HepG2 (cell line): ENCODE results near the gene CAMTA1. TPM values are rescaled to one million over a fixed set of nuclear protein-coding genes. Genes with fewer than 3 reads are reported as not detected.

Source experiments
- CC2D1A ChIP-seq: sonication (generic); formaldehyde crosslinking; IDR thresholded peaks from 2 replicates; pipeline ENCODE4 v1.8.1; 2023; ENCODE audit warnings: mild to moderate bottlenecking, missing genetic modification reagents
- FOXA1 ChIP-seq, 2 experiments: fragments of 450-650 bp in 1 of 2; sonication (generic) in 1 of 2; formaldehyde crosslinking in 1 of 2; IDR thresholded peaks; 2 replicates each; pipeline versions ENCODE4 v1.4.0 to v1.6.1; 2016 to 2020; ENCODE audit warnings: missing genetic modification reagents in 1 of 2
- GFI1 ChIP-seq: sonication (generic); formaldehyde crosslinking; IDR thresholded peaks from 2 replicates; pipeline ENCODE4 v1.5.0; 2020; ENCODE audit warnings: missing genetic modification reagents, mild to moderate bottlenecking, borderline replicate concordance
- IKZF4 ChIP-seq: sonication (generic); formaldehyde crosslinking; IDR thresholded peaks from 2 replicates; pipeline ENCODE4 v1.5.1; 2020; ENCODE audit warnings: borderline replicate concordance, mild to moderate bottlenecking, low read depth, missing genetic modification reagents; ENCODE audit errors: not compliant biosample characterization
- KDM6A ChIP-seq: IDR thresholded peaks from 2 replicates; pipeline ENCODE4 v1.6.1; 2016; ENCODE audit warnings: low read depth
- NCOR1 ChIP-seq: fragments of 200-600 bp; sonication (generic); IDR thresholded peaks from 2 replicates; pipeline ENCODE4 v1.7.0; 2017; ENCODE audit warnings: antibody characterized with exemption, low read length, borderline replicate concordance
- SP1 ChIP-seq, 2 experiments: fragments of 450-650 bp in 1 of 2; sonication (generic) in 1 of 2; formaldehyde crosslinking in 1 of 2; IDR thresholded peaks; 2 replicates each; pipeline versions ENCODE4 v1.4.0 to v1.6.1; 2016 to 2020; ENCODE audit warnings: missing genetic modification reagents in 1 of 2
- SRY ChIP-seq: sonication (generic); formaldehyde crosslinking; IDR thresholded peaks from 2 replicates; pipeline ENCODE4 v1.8.0; 2022; ENCODE audit warnings: mild to moderate bottlenecking, missing genetic modification reagents
- THYN1 ChIP-seq: sonication (generic); formaldehyde crosslinking; IDR thresholded peaks from 2 replicates; pipeline ENCODE4 v1.8.1; 2023; ENCODE audit warnings: low read depth, mild to moderate bottlenecking, moderate library complexity, missing genetic modification reagents, borderline replicate concordance
- TP53 ChIP-seq: sonication (generic); formaldehyde crosslinking; conservative IDR thresholded peaks from 2 replicates; pipeline ENCODE4 v1.4.0; 2020; ENCODE audit warnings: missing genetic modification reagents
- ZEB1 ChIP-seq: IDR thresholded peaks from 2 replicates; pipeline ENCODE4 v1.6.1; 2012; ENCODE audit warnings: mild to moderate bottlenecking, low read depth, inconsistent platforms; ENCODE audit not compliant: insufficient replicate concordance
- ZNF17 ChIP-seq: sonication (generic); formaldehyde crosslinking; IDR thresholded peaks from 2 replicates; pipeline ENCODE4 v1.5.0; 2020; ENCODE audit warnings: mild to moderate bottlenecking, missing genetic modification reagents
- ZNF260 ChIP-seq: sonication (generic); formaldehyde crosslinking; IDR thresholded peaks from 2 replicates; pipeline ENCODE4 v1.4.0; 2020; ENCODE audit warnings: missing genetic modification reagents, low read depth, mild to moderate bottlenecking, borderline replicate concordance
- ZNF337 ChIP-seq: sonication (generic); formaldehyde crosslinking; IDR thresholded peaks from 2 replicates; pipeline ENCODE4 v1.5.1; 2020; ENCODE audit warnings: missing genetic modification reagents, low read depth, mild to moderate bottlenecking, borderline replicate concordance
- ZNF652 ChIP-seq: IDR thresholded peaks from 2 replicates; pipeline ENCODE4 v1.6.1; 2016; ENCODE audit warnings: low read depth, borderline replicate concordance
- ZNF772 ChIP-seq: sonication (generic); formaldehyde crosslinking; IDR thresholded peaks from 2 replicates; pipeline ENCODE4 v1.5.0; 2020; ENCODE audit warnings: mild to moderate bottlenecking, missing genetic modification reagents
- polyA plus RNA-seq, 8 experiments: library from polyadenylated mRNA; depleted of rRNA in 3 of 8; stranded (reverse) in 7 of 8; unstranded in 1 of 8; fragments of >200 nt; fragmentation: Illumina TruSeq in 4 of 8; extraction: Trizol in 4 of 8; gene quantifications; 2 replicates each; pipeline versions ENCODE4 v1.2.1 to v1.2.3, GENCODE V29; 2011 to 2016; ENCODE audit warnings: low read depth in 4 of 8, missing spikeins in 1 of 8, mixed read lengths in 1 of 8; ENCODE audit not compliant: insufficient read depth in 1 of 8
- total RNA-seq, 5 experiments: library from RNA; depleted of rRNA; stranded (reverse); fragments of >200 nt; fragmentation: Illumina TruSeq; extraction: Trizol; gene quantifications; 2 replicates each; pipeline ENCODE4 v1.2.3, GENCODE V29; 2016; ENCODE audit warnings: low read depth in 1 of 5
- TF ChIP-seq, protein P1 (sequence below): sonication (generic); formaldehyde crosslinking; IDR thresholded peaks from 2 replicates; pipeline ENCODE4 v1.4.0; 2020; ENCODE audit warnings: missing genetic modification reagents
- TF ChIP-seq, protein P2 (sequence below): IDR thresholded peaks from 2 replicates; pipeline ENCODE4 v1.6.1; 2018; ENCODE audit warnings: missing genetic modification reagents, mild to moderate bottlenecking, missing compliant biosample characterization
- TF ChIP-seq, protein P3 (sequence below): sonication (generic); formaldehyde crosslinking; IDR thresholded peaks from 2 replicates; pipeline ENCODE4 v1.4.0; 2020; ENCODE audit warnings: missing genetic modification reagents, borderline replicate concordance

Gene CAMTA1
- total and polyA plus RNA-seq, 2 of the 13 experiments (the other 11 are each of a cell fraction or from before 2014, with no cell fraction given): 25.0 to 36.4 TPM

DNA sequence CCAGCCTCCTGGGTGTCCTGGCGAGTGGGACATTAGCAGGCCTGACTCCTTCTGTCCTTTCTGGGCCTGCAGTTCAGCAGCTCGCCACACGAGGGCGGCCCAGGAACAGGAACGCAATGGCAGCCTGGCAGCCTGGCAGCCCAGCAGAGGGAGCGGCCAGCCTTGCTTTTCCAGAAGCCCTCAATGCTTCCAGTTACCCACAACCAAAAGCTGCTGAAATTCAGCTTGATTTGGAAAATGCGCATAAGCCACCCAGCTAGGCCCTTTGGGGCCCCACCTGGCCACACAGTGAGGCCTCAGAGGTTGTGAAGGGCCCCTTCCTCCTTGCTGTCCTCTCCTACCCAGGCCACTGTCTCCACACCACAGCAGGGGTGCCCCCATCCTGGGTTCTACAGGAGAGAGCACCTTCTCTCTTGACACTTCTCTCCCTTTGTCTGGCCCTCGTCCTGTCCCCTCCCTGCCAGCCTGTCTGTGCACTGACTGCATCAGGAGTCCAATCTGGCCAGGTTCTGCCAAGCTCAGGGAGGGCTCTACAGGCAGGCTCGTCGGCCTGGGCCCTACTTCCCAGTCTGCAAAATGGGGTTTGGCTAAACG is 882.5 kb downstream of the CAMTA1 start (continued):
- TF ChIP-seq, protein P1, sequence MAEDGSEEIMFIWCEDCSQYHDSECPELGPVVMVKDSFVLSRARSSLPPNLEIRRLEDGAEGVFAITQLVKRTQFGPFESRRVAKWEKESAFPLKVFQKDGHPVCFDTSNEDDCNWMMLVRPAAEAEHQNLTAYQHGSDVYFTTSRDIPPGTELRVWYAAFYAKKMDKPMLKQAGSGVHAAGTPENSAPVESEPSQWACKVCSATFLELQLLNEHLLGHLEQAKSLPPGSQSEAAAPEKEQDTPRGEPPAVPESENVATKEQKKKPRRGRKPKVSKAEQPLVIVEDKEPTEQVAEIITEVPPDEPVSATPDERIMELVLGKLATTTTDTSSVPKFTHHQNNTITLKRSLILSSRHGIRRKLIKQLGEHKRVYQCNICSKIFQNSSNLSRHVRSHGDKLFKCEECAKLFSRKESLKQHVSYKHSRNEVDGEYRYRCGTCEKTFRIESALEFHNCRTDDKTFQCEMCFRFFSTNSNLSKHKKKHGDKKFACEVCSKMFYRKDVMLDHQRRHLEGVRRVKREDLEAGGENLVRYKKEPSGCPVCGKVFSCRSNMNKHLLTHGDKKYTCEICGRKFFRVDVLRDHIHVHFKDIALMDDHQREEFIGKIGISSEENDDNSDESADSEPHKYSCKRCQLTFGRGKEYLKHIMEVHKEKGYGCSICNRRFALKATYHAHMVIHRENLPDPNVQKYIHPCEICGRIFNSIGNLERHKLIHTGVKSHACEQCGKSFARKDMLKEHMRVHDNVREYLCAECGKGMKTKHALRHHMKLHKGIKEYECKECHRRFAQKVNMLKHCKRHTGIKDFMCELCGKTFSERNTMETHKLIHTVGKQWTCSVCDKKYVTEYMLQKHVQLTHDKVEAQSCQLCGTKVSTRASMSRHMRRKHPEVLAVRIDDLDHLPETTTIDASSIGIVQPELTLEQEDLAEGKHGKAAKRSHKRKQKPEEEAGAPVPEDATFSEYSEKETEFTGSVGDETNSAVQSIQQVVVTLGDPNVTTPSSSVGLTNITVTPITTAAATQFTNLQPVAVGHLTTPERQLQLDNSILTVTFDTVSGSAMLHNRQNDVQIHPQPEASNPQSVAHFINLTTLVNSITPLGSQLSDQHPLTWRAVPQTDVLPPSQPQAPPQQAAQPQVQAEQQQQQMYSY (CRISPR knock-in tag): no peak
- TF ChIP-seq, protein P2, sequence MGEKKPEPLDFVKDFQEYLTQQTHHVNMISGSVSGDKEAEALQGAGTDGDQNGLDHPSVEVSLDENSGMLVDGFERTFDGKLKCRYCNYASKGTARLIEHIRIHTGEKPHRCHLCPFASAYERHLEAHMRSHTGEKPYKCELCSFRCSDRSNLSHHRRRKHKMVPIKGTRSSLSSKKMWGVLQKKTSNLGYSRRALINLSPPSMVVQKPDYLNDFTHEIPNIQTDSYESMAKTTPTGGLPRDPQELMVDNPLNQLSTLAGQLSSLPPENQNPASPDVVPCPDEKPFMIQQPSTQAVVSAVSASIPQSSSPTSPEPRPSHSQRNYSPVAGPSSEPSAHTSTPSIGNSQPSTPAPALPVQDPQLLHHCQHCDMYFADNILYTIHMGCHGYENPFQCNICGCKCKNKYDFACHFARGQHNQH (CRISPR knock-in tag): peak; percentile 54; the same call in 1 of the 2 replicates
- TF ChIP-seq THYN1 (CRISPR knock-in tag) (no peak), SP1 (IDR thresholded peaks at IDR 0.05) (no peak), SP1 (CRISPR knock-in tag; IDR thresholded peaks at IDR 0.05) (peak; percentile 63), IKZF4 (CRISPR knock-in tag) (no peak), ZNF260 (no peak), TP53 (CRISPR knock-in tag) (no peak), CC2D1A (CRISPR knock-in tag) (no peak), GFI1 (CRISPR knock-in tag) (no peak; the same call in 1 of the 2 replicates), ZNF772 (CRISPR knock-in tag) (no peak), ZNF337 (CRISPR knock-in tag) (no peak), ZEB1 (no peak), FOXA1 (IDR thresholded peaks at IDR 0.05) (no peak), FOXA1 (CRISPR knock-in tag; IDR thresholded peaks at IDR 0.05) (0 out of 2 replicates have a peak, but pooled peaks have one; percentile 23), NCOR1 (no peak), KDM6A (CRISPR knock-in tag) (no peak), SRY (CRISPR knock-in tag) (no peak), ZNF652 (CRISPR knock-in tag) (no peak), ZNF17 (CRISPR knock-in tag) (no peak)
- TF ChIP-seq, protein P3, sequence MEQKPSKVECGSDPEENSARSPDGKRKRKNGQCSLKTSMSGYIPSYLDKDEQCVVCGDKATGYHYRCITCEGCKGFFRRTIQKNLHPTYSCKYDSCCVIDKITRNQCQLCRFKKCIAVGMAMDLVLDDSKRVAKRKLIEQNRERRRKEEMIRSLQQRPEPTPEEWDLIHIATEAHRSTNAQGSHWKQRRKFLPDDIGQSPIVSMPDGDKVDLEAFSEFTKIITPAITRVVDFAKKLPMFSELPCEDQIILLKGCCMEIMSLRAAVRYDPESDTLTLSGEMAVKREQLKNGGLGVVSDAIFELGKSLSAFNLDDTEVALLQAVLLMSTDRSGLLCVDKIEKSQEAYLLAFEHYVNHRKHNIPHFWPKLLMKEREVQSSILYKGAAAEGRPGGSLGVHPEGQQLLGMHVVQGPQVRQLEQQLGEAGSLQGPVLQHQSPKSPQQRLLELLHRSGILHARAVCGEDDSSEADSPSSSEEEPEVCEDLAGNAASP (CRISPR knock-in tag): peak; percentile 64; the same call in 1 of the 2 replicates
